Right renal cortex interstitium (tissue), 3 donors: Measurements from ENCODE around the gene LDLRAP1. TPM values are rescaled to one million over a fixed set of nuclear protein-coding genes. Genes with fewer than 3 reads are reported as not detected.

ENCODE experiments used
- DNase-seq, 3 donors: peaks; one replicate each; pipeline ENCODE4 v3.0.0-alpha.2; 2013; ENCODE audit warnings: low read depth in 3 of 3, low spot score in 2 of 3
- polyA plus RNA-seq, 3 donors: library from polyadenylated mRNA; unstranded; fragments of 120-200 nt; gene quantifications; one replicate each; pipeline ENCODE4 v1.2.1, GENCODE V29; 2013; ENCODE audit not compliant: insufficient read length in 3 of 3

Gene LDLRAP1
- polyA plus RNA-seq, 3 donors = 11.1 to 12.9 (median 12.2) TPM

GRCh38 chr1:25541889-25542658, 1.3 kb upstream of the LDLRAP1 start:
- DNase-seq = no peak

GRCh38 chr1:25543005-25543424, 391 bp upstream of the LDLRAP1 start:
- no peak for DNase-seq

GRCh38 chr1:25544243-25544764, 898 bp downstream of the LDLRAP1 start:
- no peak for DNase-seq

DNA sequence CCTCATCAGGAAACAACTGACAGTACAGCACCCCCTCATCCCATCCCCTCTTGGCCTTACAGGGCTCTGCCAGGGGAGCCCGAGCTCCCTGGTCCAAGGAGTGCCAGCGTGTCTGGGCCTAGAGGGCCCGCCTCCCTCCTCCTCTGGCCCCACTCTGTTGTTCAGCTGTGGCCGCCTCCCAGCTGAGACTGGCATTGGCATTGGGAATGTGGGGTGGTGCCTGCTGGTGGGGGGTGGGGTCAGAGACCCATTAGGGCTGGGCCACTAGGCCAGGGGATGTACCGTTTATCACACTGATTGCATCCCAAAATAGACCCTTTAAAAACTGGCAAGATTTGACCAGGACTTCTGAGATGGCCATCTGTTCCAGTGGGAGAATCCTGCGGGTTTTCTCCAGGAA, 1.4 kb downstream of the LDLRAP1 start:
- DNase-seq = no peak

DNA sequence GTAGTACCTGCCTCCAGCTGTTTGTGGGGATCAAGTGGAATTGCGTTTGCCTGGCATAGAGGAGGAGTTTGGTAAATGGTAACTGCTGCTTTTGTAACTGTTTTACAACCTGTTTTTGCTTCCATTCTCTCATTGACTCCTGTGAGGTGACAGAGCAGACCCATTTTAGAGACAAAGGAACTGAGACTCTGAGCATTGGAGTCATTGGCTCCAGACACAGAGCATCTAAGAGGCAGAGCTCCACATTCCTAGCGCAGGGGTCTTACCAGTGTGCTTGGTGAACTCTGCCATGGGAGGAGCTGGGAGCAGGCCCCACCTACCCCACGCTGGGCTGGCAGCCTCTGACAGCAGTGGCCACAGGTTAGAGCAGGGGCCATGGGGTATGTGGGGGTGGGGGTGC, 2.4 kb downstream of the LDLRAP1 start:
- DNase-seq = no peak

DNA sequence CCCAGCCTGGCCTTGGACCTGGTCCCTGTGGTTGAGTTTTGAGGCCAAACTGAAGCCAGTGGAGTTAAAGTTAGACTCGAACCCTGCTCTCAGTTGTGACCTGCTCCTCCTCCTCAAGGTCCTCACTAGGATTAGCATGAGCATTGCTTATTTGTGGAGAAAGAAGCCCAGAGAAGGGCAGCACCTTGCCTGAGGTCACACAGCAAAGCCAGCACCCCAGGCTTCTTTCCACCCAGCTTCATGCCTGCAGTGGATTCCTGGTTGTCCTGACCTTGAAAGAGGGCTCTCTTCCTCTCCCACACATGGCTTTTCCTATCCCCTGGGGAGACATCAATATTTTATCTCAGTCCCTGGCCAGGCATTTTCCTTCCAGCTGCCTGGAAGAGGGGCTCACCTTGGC, 2.8 kb downstream of the LDLRAP1 start:
- no peak for DNase-seq

DNA sequence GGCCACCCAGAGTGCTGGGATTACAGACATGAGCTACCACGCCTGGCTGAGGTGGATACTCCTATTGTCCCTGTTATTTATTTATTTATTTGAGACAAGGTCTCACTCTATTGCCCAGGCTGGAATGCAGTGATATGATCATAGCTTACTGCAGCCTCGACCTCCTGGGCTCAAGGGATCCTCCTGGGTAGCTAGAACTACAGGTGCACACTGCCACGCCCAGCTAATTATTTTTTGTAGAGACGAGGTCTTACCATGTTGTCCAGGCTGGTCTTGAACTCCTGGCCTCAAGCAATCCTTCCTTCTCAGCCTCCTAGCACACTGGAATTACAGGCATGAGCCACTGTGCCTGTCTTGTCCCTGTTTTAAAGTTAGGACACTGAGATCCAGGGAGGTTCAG, 5.2 kb downstream of the LDLRAP1 start:
- DNase-seq = no peak

GRCh38 chr1:25549273-25550154, 6.1 kb downstream of the LDLRAP1 start:
- DNase-seq = no peak

DNA sequence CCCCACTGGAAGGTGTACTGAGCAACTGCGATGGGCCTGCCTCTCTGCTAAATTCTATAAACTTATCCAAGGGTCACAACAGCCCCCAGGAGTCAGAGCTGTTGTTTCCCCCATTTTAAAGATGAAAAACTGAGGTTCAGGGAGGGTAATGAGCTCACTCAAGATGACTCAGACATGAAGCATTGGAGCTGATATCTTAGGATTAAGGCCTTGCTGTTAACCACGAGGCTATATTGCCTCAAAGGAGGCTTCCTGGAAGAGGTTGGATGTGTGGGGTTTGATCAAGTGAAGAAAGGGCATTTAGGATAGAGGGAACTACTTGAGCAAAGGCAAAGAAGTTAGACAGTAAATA, 6.7 kb downstream of the LDLRAP1 start:
- DNase-seq = no peak

DNA sequence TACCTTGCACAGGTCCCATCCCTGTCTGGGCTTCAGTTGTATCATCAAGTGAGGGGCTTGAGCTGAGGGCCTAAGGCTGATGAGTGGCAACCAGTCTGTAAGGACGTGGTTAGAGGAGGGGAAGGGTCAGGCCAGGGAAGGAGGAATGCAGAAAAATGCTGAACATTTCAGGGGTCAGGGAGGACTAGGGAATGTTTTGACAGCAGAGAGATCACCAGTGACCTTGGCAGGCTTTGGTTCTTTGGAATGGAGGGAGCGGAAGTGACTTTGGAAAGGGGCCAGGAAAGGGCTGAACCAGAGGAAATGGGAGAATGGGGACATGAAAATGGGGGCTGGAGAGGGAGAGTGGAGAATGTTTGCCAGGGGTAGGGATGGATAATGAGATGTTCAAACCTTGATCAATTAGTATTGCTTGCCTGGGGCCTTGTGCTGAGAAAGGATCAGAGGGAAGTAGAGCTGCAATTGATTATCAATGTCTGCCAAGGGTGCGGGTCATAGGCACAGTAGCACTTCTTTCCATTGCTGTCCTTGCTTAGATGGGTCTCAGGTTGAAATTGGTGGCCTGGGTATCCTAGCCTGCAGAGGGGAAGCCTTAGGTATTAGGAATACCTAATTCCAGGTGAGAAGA, 7.4 kb downstream of the LDLRAP1 start:
- no peak for DNase-seq

DNA sequence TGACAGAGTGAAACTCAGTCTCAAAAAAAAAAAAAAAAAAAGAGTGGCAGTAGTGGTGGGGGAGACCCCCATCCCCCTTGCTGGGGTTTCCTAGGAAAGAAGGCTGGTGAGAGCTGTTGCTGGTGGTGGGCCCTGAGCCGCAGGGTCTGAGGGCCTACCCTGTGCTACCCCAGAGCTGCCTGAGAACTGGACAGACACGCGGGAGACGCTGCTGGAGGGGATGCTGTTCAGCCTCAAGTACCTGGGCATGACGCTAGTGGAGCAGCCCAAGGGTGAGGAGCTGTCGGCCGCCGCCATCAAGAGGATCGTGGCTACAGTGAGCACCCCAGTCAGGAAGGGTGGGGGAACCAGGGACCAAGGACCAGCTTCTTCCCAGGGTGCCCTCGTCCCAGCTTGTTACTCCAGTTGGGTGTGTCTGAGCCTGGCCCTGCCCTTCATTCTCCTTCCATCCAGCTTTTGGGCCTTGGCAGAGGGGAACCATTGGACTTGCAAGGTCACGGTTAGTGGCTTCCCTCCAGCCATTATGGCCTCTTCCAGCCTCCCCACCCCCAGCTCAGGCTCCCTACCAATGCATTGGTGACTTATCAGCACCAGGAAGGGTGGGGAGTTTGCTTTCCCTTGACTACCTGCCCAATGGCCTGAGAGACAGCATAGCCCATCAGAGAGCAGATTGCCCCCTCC, 10.5 kb downstream of the LDLRAP1 start:
- no peak for DNase-seq

GRCh38 chr1:25554430-25554780, 11.0 kb downstream of the LDLRAP1 start:
- DNase-seq = no peak

DNA sequence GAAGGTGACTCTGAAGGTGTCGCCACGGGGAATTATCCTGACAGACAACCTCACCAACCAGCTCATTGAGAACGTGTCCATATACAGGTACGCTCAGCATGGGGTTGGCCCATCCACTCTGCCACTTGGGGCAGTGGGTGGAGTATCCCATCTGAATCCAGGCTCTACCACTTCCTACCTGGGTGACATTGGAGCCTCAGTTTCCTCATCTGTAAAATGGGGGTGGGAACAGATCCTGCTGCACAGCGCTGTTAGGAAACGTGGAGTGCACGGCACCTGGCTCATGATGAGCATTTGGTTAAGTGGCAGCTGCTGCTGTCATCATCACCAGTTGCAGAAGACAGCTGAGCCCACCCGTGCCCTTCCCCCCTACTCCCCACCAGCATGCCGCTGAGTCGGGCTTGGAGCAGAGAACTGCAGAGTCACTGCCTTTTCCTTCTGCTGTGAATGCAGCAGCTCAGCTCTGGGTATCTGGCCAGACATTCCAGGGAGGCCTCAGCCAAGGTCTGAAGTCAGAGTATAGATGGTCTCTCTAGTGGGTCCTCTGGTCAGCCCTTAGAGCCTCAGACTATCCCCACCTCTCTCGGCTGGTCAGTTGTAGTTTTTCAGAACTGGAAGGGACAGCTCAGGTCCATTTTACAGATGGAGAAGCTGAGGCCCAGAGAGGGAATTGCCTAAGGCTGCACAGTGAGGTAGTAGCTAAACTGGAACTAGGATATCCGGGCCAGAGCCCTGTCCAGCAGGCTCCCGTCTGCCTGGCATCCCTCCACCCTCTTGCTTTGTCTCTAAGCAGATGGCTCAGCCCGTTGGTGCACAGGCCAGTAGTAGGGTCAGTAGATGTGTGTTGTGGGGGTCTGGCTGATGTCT, 11.7 kb downstream of the LDLRAP1 start:
- no peak for DNase-seq

- DNase-seq = no peak
These were observed 12.3 kb downstream of the LDLRAP1 start for GRCh38 chr1:25555753-25556092.

DNA sequence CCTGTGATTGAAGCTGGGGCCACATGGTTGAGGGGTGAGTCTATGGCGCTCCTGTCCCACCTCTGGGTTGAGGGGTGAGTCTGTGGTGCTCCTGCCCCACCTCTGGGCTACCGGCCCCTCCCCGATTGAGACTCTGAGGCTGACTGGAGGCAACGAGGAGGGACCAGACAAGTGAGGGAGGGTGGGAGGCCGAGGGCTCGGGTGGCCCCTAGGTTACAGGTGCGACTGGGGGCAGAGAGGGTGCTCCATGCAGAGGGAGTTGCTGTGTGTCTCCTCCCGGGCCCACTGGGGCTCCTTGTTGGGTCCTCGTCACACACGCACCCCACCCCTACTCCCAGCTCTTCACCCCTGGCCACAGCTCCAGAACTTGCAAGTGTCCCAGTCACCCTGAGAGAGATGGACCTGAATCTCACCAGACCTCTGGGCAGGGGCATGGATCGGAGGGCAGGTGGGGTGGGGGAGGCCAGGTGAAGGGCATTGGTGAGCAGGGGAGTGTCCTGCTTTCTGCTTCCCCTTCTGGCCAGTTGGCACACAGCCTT, 12.8 kb downstream of the LDLRAP1 start:
- no peak for DNase-seq

- DNase-seq = no peak
These were observed 13.5 kb downstream of the LDLRAP1 start for GRCh38 chr1:25556791-25557476.

DNA sequence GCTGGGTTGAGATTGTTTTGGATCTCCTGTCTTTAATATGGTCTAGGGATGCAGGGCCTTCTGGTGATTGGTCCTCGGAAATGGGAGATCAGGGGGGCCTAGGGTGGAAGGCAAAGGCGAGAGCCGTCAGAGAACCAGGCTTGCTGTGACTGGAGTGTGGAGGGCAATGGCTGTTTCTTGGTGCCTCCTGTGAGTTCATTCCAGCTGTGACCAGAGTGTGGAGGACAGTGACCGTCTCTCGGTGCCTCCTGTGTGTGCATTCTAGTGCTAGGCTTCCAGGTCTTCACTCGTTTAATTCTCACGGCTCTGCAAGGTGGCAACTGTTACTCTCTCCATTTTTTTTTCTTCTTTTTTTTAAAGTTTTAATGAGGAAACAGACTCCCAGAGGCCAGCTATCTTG, 14.1 kb downstream of the LDLRAP1 start:
- DNase-seq = no peak

- DNase-seq = no peak
These were observed 15.6 kb downstream of the LDLRAP1 start for GRCh38 chr1:25559031-25559430.

DNA sequence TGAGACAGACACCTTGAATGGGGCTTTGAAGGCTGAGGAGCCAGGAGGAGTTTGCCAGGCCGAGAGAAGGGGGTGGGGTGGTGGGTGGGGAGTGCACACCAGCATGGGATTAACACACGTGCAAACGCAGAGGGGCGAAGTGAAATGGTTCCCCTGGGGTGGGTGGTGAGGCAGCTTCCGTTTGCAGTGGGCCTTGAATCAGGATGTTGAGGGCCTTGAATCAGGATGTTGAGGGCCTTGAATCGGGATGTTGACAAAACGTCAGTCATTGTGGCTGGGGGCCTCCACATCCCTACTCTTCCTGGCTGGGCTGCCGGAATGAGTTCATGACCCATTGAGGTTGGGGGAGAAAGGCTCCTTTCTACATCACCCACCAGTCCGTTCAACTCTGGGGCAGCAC, 16.6 kb downstream of the LDLRAP1 start:
- DNase-seq = no peak
